HepG2 (cell line): ENCODE measurements around the gene CHFR. TPM values are rescaled to one million over a fixed set of nuclear protein-coding genes. Genes with fewer than 3 reads are reported as not detected.

ENCODE experiments used
- BATF2 ChIP-seq: sonication (generic); formaldehyde crosslinking; IDR thresholded peaks from 2 replicates; pipeline ENCODE4 v1.8.0; 2022; ENCODE audit warnings: mild to moderate bottlenecking, missing genetic modification reagents, moderate library complexity
- DNMT1 ChIP-seq: sonication (generic); formaldehyde crosslinking; IDR thresholded peaks from 2 replicates; pipeline ENCODE4 v1.5.1; 2020; ENCODE audit warnings: mild to moderate bottlenecking, missing genetic modification reagents
- FOXA3 ChIP-seq: IDR thresholded peaks from 2 replicates; pipeline ENCODE4 v1.6.1; 2016; ENCODE audit warnings: missing genetic modification reagents, missing compliant biosample characterization
- NFIB ChIP-seq: sonication (generic); formaldehyde crosslinking; IDR thresholded peaks from 2 replicates; pipeline ENCODE4 v1.9.0; 2021; ENCODE audit warnings: missing genetic modification reagents, mild to moderate bottlenecking, borderline replicate concordance
- ZNF350 ChIP-seq: sonication (generic); formaldehyde crosslinking; IDR thresholded peaks from 2 replicates; pipeline ENCODE4 v1.4.0; 2020; ENCODE audit warnings: mild to moderate bottlenecking, low read depth, missing genetic modification reagents, borderline replicate concordance
- ZNF432 ChIP-seq: sonication (generic); formaldehyde crosslinking; IDR thresholded peaks from 2 replicates; pipeline ENCODE4 v1.5.0; 2020; ENCODE audit warnings: missing genetic modification reagents, mild to moderate bottlenecking, borderline replicate concordance
- ZNF501 ChIP-seq: sonication (generic); formaldehyde crosslinking; IDR thresholded peaks from 2 replicates; pipeline ENCODE4 v1.5.1; 2020; ENCODE audit warnings: mild to moderate bottlenecking, moderate library complexity, missing genetic modification reagents
- ZNF556 ChIP-seq: sonication (generic); formaldehyde crosslinking; IDR thresholded peaks from 2 replicates; pipeline ENCODE4 v1.4.0; 2020; ENCODE audit warnings: mild to moderate bottlenecking, missing genetic modification reagents, borderline replicate concordance
- ZNF883 ChIP-seq: sonication (generic); formaldehyde crosslinking; IDR thresholded peaks from 2 replicates; pipeline ENCODE4 v1.5.1; 2020; ENCODE audit warnings: mild to moderate bottlenecking, missing genetic modification reagents; ENCODE audit errors: not compliant biosample characterization
- polyA plus RNA-seq, 8 experiments: library from polyadenylated mRNA; depleted of rRNA in 3 of 8; stranded (reverse) in 7 of 8; unstranded in 1 of 8; fragments of >200 nt; fragmentation: Illumina TruSeq in 4 of 8; extraction: Trizol in 4 of 8; gene quantifications; 2 replicates each; pipeline versions ENCODE4 v1.2.1 to v1.2.3, GENCODE V29; 2011 to 2016; ENCODE audit warnings: low read depth in 4 of 8, missing spikeins in 1 of 8, mixed read lengths in 1 of 8; ENCODE audit not compliant: insufficient read depth in 1 of 8
- total RNA-seq, 5 experiments: library from RNA; depleted of rRNA; stranded (reverse); fragments of >200 nt; fragmentation: Illumina TruSeq; extraction: Trizol; gene quantifications; 2 replicates each; pipeline ENCODE4 v1.2.3, GENCODE V29; 2016; ENCODE audit warnings: low read depth in 1 of 5
- TF ChIP-seq, protein P1 (sequence below), 2 experiments: fragments of 450-650 bp in 1 of 2; sonication (generic) in 1 of 2; formaldehyde crosslinking in 1 of 2; IDR thresholded peaks; 2 replicates each; pipeline versions ENCODE4 v1.6.1 to v1.8.0; 2016 to 2022; ENCODE audit warnings: antibody characterized with exemption in 1 of 2, mild to moderate bottlenecking in 1 of 2, missing genetic modification reagents in 1 of 2
- TF ChIP-seq, protein P2 (sequence below): sonication (generic); formaldehyde crosslinking; IDR thresholded peaks from 2 replicates; pipeline ENCODE4 v1.4.0; 2020; ENCODE audit warnings: missing genetic modification reagents

The CHFR gene
- total and polyA plus RNA-seq, 2 of the 13 experiments (the other 11 are each of a cell fraction or from before 2014, with no cell fraction given) = 21.4 to 21.5 TPM

- TF ChIP-seq, protein P1, sequence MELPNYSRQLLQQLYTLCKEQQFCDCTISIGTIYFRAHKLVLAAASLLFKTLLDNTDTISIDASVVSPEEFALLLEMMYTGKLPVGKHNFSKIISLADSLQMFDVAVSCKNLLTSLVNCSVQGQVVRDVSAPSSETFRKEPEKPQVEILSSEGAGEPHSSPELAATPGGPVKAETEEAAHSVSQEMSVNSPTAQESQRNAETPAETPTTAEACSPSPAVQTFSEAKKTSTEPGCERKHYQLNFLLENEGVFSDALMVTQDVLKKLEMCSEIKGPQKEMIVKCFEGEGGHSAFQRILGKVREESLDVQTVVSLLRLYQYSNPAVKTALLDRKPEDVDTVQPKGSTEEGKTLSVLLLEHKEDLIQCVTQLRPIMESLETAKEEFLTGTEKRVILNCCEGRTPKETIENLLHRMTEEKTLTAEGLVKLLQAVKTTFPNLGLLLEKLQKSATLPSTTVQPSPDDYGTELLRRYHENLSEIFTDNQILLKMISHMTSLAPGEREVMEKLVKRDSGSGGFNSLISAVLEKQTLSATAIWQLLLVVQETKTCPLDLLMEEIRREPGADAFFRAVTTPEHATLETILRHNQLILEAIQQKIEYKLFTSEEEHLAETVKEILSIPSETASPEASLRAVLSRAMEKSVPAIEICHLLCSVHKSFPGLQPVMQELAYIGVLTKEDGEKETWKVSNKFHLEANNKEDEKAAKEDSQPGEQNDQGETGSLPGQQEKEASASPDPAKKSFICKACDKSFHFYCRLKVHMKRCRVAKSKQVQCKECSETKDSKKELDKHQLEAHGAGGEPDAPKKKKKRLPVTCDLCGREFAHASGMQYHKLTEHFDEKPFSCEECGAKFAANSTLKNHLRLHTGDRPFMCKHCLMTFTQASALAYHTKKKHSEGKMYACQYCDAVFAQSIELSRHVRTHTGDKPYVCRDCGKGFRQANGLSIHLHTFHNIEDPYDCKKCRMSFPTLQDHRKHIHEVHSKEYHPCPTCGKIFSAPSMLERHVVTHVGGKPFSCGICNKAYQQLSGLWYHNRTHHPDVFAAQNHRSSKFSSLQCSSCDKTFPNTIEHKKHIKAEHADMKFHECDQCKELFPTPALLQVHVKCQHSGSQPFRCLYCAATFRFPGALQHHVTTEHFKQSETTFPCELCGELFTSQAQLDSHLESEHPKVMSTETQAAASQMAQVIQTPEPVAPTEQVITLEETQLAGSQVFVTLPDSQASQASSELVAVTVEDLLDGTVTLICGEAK (IDR thresholded peaks at IDR 0.05) = no peak
- TF ChIP-seq, protein P1 (CRISPR knock-in tag; IDR thresholded peaks at IDR 0.05) = peak; percentile 55; the same call in 1 of the 2 replicates
- TF ChIP-seq NFIB (CRISPR knock-in tag) (no peak), ZNF556 (CRISPR knock-in tag) (peak; percentile 55; the same call in 1 of the 2 replicates), DNMT1 (CRISPR knock-in tag) (no peak; the same call in 1 of the 2 replicates), FOXA3 (no peak; the same call in 1 of the 2 replicates), ZNF350 (CRISPR knock-in tag) (peak; percentile 83; the same call in 1 of the 2 replicates), ZNF432 (no peak), ZNF501 (CRISPR knock-in tag) (peak; percentile 88), ZNF883 (no peak), BATF2 (CRISPR knock-in tag) (no peak)
- TF ChIP-seq, protein P2, sequence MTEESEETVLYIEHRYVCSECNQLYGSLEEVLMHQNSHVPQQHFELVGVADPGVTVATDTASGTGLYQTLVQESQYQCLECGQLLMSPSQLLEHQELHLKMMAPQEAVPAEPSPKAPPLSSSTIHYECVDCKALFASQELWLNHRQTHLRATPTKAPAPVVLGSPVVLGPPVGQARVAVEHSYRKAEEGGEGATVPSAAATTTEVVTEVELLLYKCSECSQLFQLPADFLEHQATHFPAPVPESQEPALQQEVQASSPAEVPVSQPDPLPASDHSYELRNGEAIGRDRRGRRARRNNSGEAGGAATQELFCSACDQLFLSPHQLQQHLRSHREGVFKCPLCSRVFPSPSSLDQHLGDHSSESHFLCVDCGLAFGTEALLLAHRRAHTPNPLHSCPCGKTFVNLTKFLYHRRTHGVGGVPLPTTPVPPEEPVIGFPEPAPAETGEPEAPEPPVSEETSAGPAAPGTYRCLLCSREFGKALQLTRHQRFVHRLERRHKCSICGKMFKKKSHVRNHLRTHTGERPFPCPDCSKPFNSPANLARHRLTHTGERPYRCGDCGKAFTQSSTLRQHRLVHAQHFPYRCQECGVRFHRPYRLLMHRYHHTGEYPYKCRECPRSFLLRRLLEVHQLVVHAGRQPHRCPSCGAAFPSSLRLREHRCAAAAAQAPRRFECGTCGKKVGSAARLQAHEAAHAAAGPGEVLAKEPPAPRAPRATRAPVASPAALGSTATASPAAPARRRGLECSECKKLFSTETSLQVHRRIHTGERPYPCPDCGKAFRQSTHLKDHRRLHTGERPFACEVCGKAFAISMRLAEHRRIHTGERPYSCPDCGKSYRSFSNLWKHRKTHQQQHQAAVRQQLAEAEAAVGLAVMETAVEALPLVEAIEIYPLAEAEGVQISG (CRISPR knock-in tag) = peak; percentile 91
Observed at GRCh38 chr12:132887513-132888351, at the start of gene CHFR (continued).
